PC-9 (cell line): ENCODE results near the gene CKMT2.

Source experiments
- CTCF ChIP-seq: fragments of 200-600 bp; sonication (generic); conservative IDR thresholded peaks from 2 replicates; pipeline ENCODE4 v1.6.1; 2017; ENCODE audit warnings: mixed run types, antibody characterized with exemption, mild to moderate bottlenecking, moderate library complexity
- EZH2 ChIP-seq: fragments of 200-600 bp; sonication (generic); IDR thresholded peaks from 2 replicates; pipeline ENCODE4 v1.8.0; 2017; ENCODE audit warnings: antibody characterized with exemption, low read depth

- TF ChIP-seq CTCF (no peak), EZH2 (no peak)
Observed at GRCh38 chr5:81286059-81286617, 53.0 kb downstream of the CKMT2 start.
